Endodermal cell (in vitro differentiated cells): ENCODE results near the gene BLNK. TPM values are rescaled to one million over a fixed set of nuclear protein-coding genes. Genes with fewer than 3 reads are reported as not detected.

Source experiments
- DNase-seq: peaks from one replicate; pipeline ENCODE4 v3.0.0-alpha.2; 2017
- H3K27ac ChIP-seq: 2 replicates; pipeline ENCODE4 v1.5.1; 2013; ENCODE audit warnings: mild to moderate bottlenecking, low read depth, low read length, moderate library complexity
- H3K27me3 ChIP-seq: 2 replicates; pipeline ENCODE4 v1.6.1; 2013; ENCODE audit warnings: mild to moderate bottlenecking, low read length, moderate library complexity; ENCODE audit not compliant: insufficient read depth, control insufficient read depth, poor library complexity, severe bottlenecking
- H3K36me3 ChIP-seq: 2 replicates; pipeline ENCODE4 v1.7.0; 2013; ENCODE audit warnings: mild to moderate bottlenecking, low read length, moderate library complexity; ENCODE audit not compliant: control insufficient read depth, insufficient read depth
- H3K4me1 ChIP-seq: one replicate; pipeline ENCODE4 v1.7.0; 2013; ENCODE audit warnings: low read length; ENCODE audit not compliant: control insufficient read depth, insufficient read depth
- H3K4me3 ChIP-seq: 2 replicates; pipeline ENCODE4 v1.5.1; 2013; ENCODE audit warnings: mild to moderate bottlenecking, low read length, moderate library complexity
- H3K9ac ChIP-seq: 2 replicates; pipeline ENCODE4 v1.6.1; 2013; ENCODE audit warnings: mild to moderate bottlenecking, low read length, moderate library complexity; ENCODE audit not compliant: poor library complexity, severe bottlenecking; ENCODE audit errors: extremely low read depth
- H3K9me3 ChIP-seq: 2 replicates; pipeline ENCODE4 v1.6.1; 2013; ENCODE audit warnings: mild to moderate bottlenecking, low read length, moderate library complexity; ENCODE audit not compliant: control insufficient read depth
- H3K27ac Mint-ChIP-seq: 2 replicates; pipeline ENCODE4 v1.8.0; 2020; ENCODE audit warnings: mixed read lengths
- H3K27me3 Mint-ChIP-seq: 2 replicates; pipeline ENCODE4 v1.8.0; 2021; ENCODE audit warnings: mild to moderate bottlenecking, mixed read lengths; ENCODE audit not compliant: insufficient read depth
- H3K36me3 Mint-ChIP-seq: 2 replicates; pipeline ENCODE4 v1.8.0; 2020; ENCODE audit warnings: low read depth, mixed read lengths
- H3K4me1 Mint-ChIP-seq: 2 replicates; pipeline ENCODE4 v1.8.0; 2020; ENCODE audit warnings: mixed read lengths
- H3K4me3 Mint-ChIP-seq: 2 replicates; pipeline ENCODE4 v1.8.0; 2020; ENCODE audit warnings: mild to moderate bottlenecking, moderate library complexity, mixed read lengths
- H3K9me3 Mint-ChIP-seq: 2 replicates; pipeline ENCODE4 v1.8.0; 2020; ENCODE audit warnings: mild to moderate bottlenecking, mixed read lengths
- CTCF ChIP-seq: fragments of 200-600 bp; sonication (generic); conservative IDR thresholded peaks from 2 replicates; pipeline ENCODE4 v1.5.0; 2021; ENCODE audit warnings: antibody characterized with exemption, mild to moderate bottlenecking
- WGBS, 2 experiments: methylation state at CpG; one replicate each; pipeline versions ENCODE4 v1.1.5 to v1.1.7; 2013; ENCODE audit warnings: missing lambda C conversion rate in 2 of 2, mixed read lengths in 1 of 2; ENCODE audit not compliant: insufficient coverage in 1 of 2, insufficient read length in 1 of 2; 5-methylcytosine and 5-hydroxymethylcytosine counted together
- total RNA-seq, 2 donors: library from RNA; stranded (reverse); fragmentation: NEBNext Ultra II Directional in 1 of 2; extraction: Animal tissue kit (Norgen Biotek cat#: 25700) in 1 of 2; gene quantifications; 2 replicates in 1 of 2; 3 replicates in 1 of 2; pipeline ENCODE4 v1.2.1, GENCODE V29; 2021

The BLNK gene
- total RNA-seq, 2 donors from 2014 or later, result not detected

GRCh38 chr10:96227206-96227605, 44.2 kb downstream of the BLNK start:
- Histone ChIP-seq H3K4me1 (no peaks in the 10 kb centered on the region), H3K36me3 (no peaks in the 10 kb centered on the region), H3K4me3 (no peak overlapping the region), H3K27ac (no peak overlapping the region), H3K9ac (no peak overlapping the region), H3K27me3 (no peaks in the 10 kb centered on the region), H3K9me3 (no peaks in the 10 kb centered on the region)
- 89% methylated on average over 17 to 19 of the region's 19 CpGs for WGBS, 2 experiments
- H3K4me1 Mint-ChIP-seq, result peaks cover 5% of the 10 kb centered on the region
- H3K27ac Mint-ChIP-seq, result no peak overlapping the region
- no peaks in the 10 kb centered on the region for H3K36me3 Mint-ChIP-seq
- no peak for TF ChIP-seq CTCF
- H3K4me3 Mint-ChIP-seq, result no peak overlapping the region
- peaks cover 3% of the 10 kb centered on the region for H3K27me3 Mint-ChIP-seq
- no peaks in the 10 kb centered on the region for H3K9me3 Mint-ChIP-seq
- DNase-seq, result no peak

GRCh38 chr10:96225119-96225518, 46.2 kb downstream of the BLNK start:
- Mint-ChIP-seq H3K27ac (no peak overlapping the region), H3K27me3 (no peaks in the 10 kb centered on the region), H3K4me1 (peaks cover 13% of the 10 kb centered on the region), H3K36me3 (no peaks in the 10 kb centered on the region), H3K4me3 (no peak overlapping the region), H3K9me3 (no peaks in the 10 kb centered on the region)
- no peaks in the 10 kb centered on the region for H3K27me3 ChIP-seq
- no peak for DNase-seq
- H3K9me3 ChIP-seq, result no peaks in the 10 kb centered on the region
- TF ChIP-seq CTCF, result no peak
- H3K4me1 ChIP-seq, result no peaks in the 10 kb centered on the region
- H3K27ac ChIP-seq, result no peak overlapping the region
- H3K36me3 ChIP-seq, result no peaks in the 10 kb centered on the region
- WGBS, 2 experiments, result 91 to 100% methylated on average over 2 to 6 of the region's 6 CpGs
- H3K9ac ChIP-seq, result no peak overlapping the region
- H3K4me3 ChIP-seq, result no peak overlapping the region

GRCh38 chr10:96222908-96223307, 48.5 kb downstream of the BLNK start:
- Histone ChIP-seq H3K27me3 (no peaks in the 10 kb centered on the region), H3K27ac (no peak overlapping the region), H3K4me3 (no peak overlapping the region), H3K9ac (no peak overlapping the region), H3K4me1 (no peaks in the 10 kb centered on the region), H3K9me3 (no peaks in the 10 kb centered on the region), H3K36me3 (no peaks in the 10 kb centered on the region)
- Mint-ChIP-seq H3K36me3 (no peaks in the 10 kb centered on the region), H3K9me3 (no peaks in the 10 kb centered on the region), H3K4me1 (peaks cover 17% of the 10 kb centered on the region), H3K27ac (no peak overlapping the region), H3K4me3 (no peak overlapping the region), H3K27me3 (no peaks in the 10 kb centered on the region)
- no peak for DNase-seq
- WGBS, 2 experiments, result 90 to 96% methylated on average over 10 of the region's 10 CpGs
- TF ChIP-seq CTCF, result peak; percentile 5
